ES-I3 (cell line): ENCODE results near the gene NUDT12.

Experiments used
- H3K36me3 ChIP-seq: 2 replicates; pipeline ENCODE4 v1.6.1; 2013; ENCODE audit warnings: mild to moderate bottlenecking, low read length, control low read depth, moderate library complexity; ENCODE audit not compliant: insufficient read depth
- H3K4me1 ChIP-seq: 2 replicates; pipeline ENCODE4 v1.6.1; 2013; ENCODE audit warnings: mild to moderate bottlenecking, control low read depth, low read length; ENCODE audit not compliant: insufficient read depth
- H3K9ac ChIP-seq: 2 replicates; pipeline ENCODE4 v1.6.1; 2013; ENCODE audit warnings: low read depth, mild to moderate bottlenecking, low read length, moderate library complexity
- H3K9me3 ChIP-seq: 2 replicates; pipeline ENCODE4 v1.6.1; 2013; ENCODE audit warnings: mild to moderate bottlenecking, low read length, moderate library complexity; ENCODE audit not compliant: control insufficient read depth, insufficient read depth

Gene NUDT12

GRCh38 chr5:103562453-103563157 lies at the start of gene NUDT12:
TSS of gene NUDT12 (minus strand) at chr5:103562789. CDS start at chr5:103560248, 2,541 bp downstream.
- Histone ChIP-seq H3K4me1 (no peaks in the 10 kb centered on the region), H3K36me3 (no peaks in the 10 kb centered on the region), H3K9me3 (no peaks in the 10 kb centered on the region), H3K9ac (peak within 1 kb of the TSS; percentile 93)

GRCh38 chr5:103607346-103607745 lies 44.8 kb upstream of the NUDT12 start:
- Histone ChIP-seq H3K9me3 (no peaks in the 10 kb centered on the region), H3K36me3 (no peaks in the 10 kb centered on the region), H3K9ac (no peak overlapping the region), H3K4me1 (no peaks in the 10 kb centered on the region)

- H3K36me3 ChIP-seq = no peaks in the 10 kb centered on the region
- no peaks in the 10 kb centered on the region for H3K4me1 ChIP-seq
- H3K9me3 ChIP-seq = no peaks in the 10 kb centered on the region
- H3K9ac ChIP-seq = no peak overlapping the region
These were observed 42.7 kb upstream of the NUDT12 start for GRCh38 chr5:103605277-103605676.

GRCh38 chr5:103602438-103602837 lies 39.8 kb upstream of the NUDT12 start:
- Histone ChIP-seq H3K36me3 (no peaks in the 10 kb centered on the region), H3K9me3 (no peaks in the 10 kb centered on the region), H3K4me1 (no peaks in the 10 kb centered on the region), H3K9ac (no peak overlapping the region)

- H3K9ac ChIP-seq = no peak overlapping the region
- H3K36me3 ChIP-seq = no peaks in the 10 kb centered on the region
- no peaks in the 10 kb centered on the region for H3K9me3 ChIP-seq
- H3K4me1 ChIP-seq = no peaks in the 10 kb centered on the region
These were observed 38.7 kb upstream of the NUDT12 start for GRCh38 chr5:103601314-103601713.

GRCh38 chr5:103600086-103600485 lies 37.5 kb upstream of the NUDT12 start:
- Histone ChIP-seq H3K36me3 (no peaks in the 10 kb centered on the region), H3K4me1 (no peaks in the 10 kb centered on the region), H3K9ac (no peak overlapping the region), H3K9me3 (no peaks in the 10 kb centered on the region)

- no peaks in the 10 kb centered on the region for H3K36me3 ChIP-seq
- H3K4me1 ChIP-seq = no peaks in the 10 kb centered on the region
- no peak overlapping the region for H3K9ac ChIP-seq
These were observed 36.5 kb upstream of the NUDT12 start for GRCh38 chr5:103598997-103599566.

GRCh38 chr5:103590221-103590620 lies 27.6 kb upstream of the NUDT12 start:
- Histone ChIP-seq H3K4me1 (no peaks in the 10 kb centered on the region), H3K9ac (no peak overlapping the region), H3K9me3 (no peaks in the 10 kb centered on the region), H3K36me3 (no peaks in the 10 kb centered on the region)

More at GRCh38 chr5:103598997-103599566, 36.5 kb upstream of the NUDT12 start:
- H3K9me3 ChIP-seq = no peaks in the 10 kb centered on the region

GRCh38 chr5:103589776-103590175 lies 27.2 kb upstream of the NUDT12 start:
- Histone ChIP-seq H3K9me3 (no peaks in the 10 kb centered on the region), H3K4me1 (no peaks in the 10 kb centered on the region), H3K36me3 (no peaks in the 10 kb centered on the region), H3K9ac (no peak overlapping the region)

GRCh38 chr5:103589357-103589756 lies 26.8 kb upstream of the NUDT12 start:
- Histone ChIP-seq H3K9me3 (no peaks in the 10 kb centered on the region), H3K9ac (no peak overlapping the region)

GRCh38 chr5:103587185-103587748 lies 24.7 kb upstream of the NUDT12 start:
- Histone ChIP-seq H3K9me3 (no peaks in the 10 kb centered on the region), H3K9ac (no peak overlapping the region), H3K4me1 (no peaks in the 10 kb centered on the region), H3K36me3 (no peaks in the 10 kb centered on the region)

More at GRCh38 chr5:103589357-103589756, 26.8 kb upstream of the NUDT12 start:
- no peaks in the 10 kb centered on the region for H3K36me3 ChIP-seq
- no peaks in the 10 kb centered on the region for H3K4me1 ChIP-seq

GRCh38 chr5:103582364-103582763 lies 19.8 kb upstream of the NUDT12 start:
- no peaks in the 10 kb centered on the region for H3K36me3 ChIP-seq
- no peaks in the 10 kb centered on the region for H3K4me1 ChIP-seq
- no peaks in the 10 kb centered on the region for H3K9me3 ChIP-seq
- H3K9ac ChIP-seq = no peak overlapping the region

- H3K4me1 ChIP-seq = peaks cover 5% of the 10 kb centered on the region
- H3K9me3 ChIP-seq = no peaks in the 10 kb centered on the region
- H3K9ac ChIP-seq = no peak overlapping the region
- H3K36me3 ChIP-seq = no peaks in the 10 kb centered on the region
These were observed 10.8 kb upstream of the NUDT12 start for GRCh38 chr5:103573411-103573810.

- Histone ChIP-seq H3K9me3 (no peaks in the 10 kb centered on the region), H3K36me3 (no peaks in the 10 kb centered on the region), H3K9ac (no peak overlapping the region), H3K4me1 (peaks cover 5% of the 10 kb centered on the region)
These were observed 9.9 kb upstream of the NUDT12 start for GRCh38 chr5:103572454-103572853.

GRCh38 chr5:103571730-103572129 lies 9.1 kb upstream of the NUDT12 start:
- Histone ChIP-seq H3K9ac (no peak overlapping the region), H3K9me3 (no peaks in the 10 kb centered on the region), H3K36me3 (no peaks in the 10 kb centered on the region), H3K4me1 (peaks cover 5% of the 10 kb centered on the region)
